Vagina (tissue), 2 donors: ENCODE measurements around the gene ATXN2. TPM values are rescaled to one million over a fixed set of nuclear protein-coding genes. Genes with fewer than 3 reads are reported as not detected.

Experiments used
- DNase-seq, 2 donors: peaks; one replicate each; pipeline ENCODE4 v3.0.0-alpha.2; 2017; ENCODE audit errors: extremely low spot score in 2 of 2
- H3K27ac ChIP-seq: fragments of 200-600 bp; sonication (generic); one replicate; pipeline ENCODE4 v1.5.1; 2019
- H3K27me3 ChIP-seq: fragments of 200-600 bp; sonication (generic); one replicate; pipeline ENCODE4 v1.5.1; 2019
- H3K36me3 ChIP-seq, 2 donors: fragments of 200-600 bp; sonication (generic); one replicate each; pipeline ENCODE4 v1.5.1; 2017 to 2019
- H3K4me1 ChIP-seq: fragments of 200-600 bp; sonication (generic); one replicate; pipeline ENCODE4 v1.5.1; 2019
- H3K4me3 ChIP-seq, 2 donors: fragments of 200-600 bp; sonication (generic); 1 replicate in 1 of 2; 2 replicates in 1 of 2; pipeline ENCODE4 v1.5.1; 2016 to 2019
- H3K9me3 ChIP-seq: fragments of 200-600 bp; sonication (generic); one replicate; pipeline ENCODE4 v1.5.1; 2019
- CTCF ChIP-seq, 3 experiments: fragments of 450-650 bp in 2 of 3; fragments of 200-600 bp in 1 of 3; sonication (generic) in 1 of 3; IDR thresholded peaks; one replicate each; pipeline ENCODE4 v1.5.1; 2017 to 2019; ENCODE audit warnings: antibody characterized with exemption in 3 of 3, mild to moderate bottlenecking in 2 of 3, moderate library complexity in 2 of 3
- POLR2A ChIP-seq, 2 donors: fragments of 450-650 bp; IDR thresholded peaks; one replicate each; pipeline ENCODE4 v1.6.1; 2017; ENCODE audit warnings: antibody characterized with exemption in 2 of 2, mild to moderate bottlenecking in 2 of 2, moderate library complexity in 2 of 2
- POLR2AphosphoS5 ChIP-seq, 2 donors: sonication (generic); formaldehyde crosslinking; IDR thresholded peaks; one replicate each; pipeline ENCODE4 v1.9.0; 2017; ENCODE audit warnings: antibody characterized with exemption in 2 of 2, mild to moderate bottlenecking in 2 of 2, low read depth in 1 of 2; ENCODE audit not compliant: insufficient read depth in 1 of 2
- intact Hi-C: fragments of 100-400 bp; cut with DNase I; formaldehyde crosslinking; loops from one replicate; pipeline ENCODE4 v1.15.1; 2023
- total RNA-seq: library from RNA; depleted of rRNA; stranded (reverse); fragments of >200 nt; gene quantifications from one replicate; pipeline ENCODE4 v1.2.3, GENCODE V29; 2016

Gene ATXN2
- total RNA-seq, 1 donor from 2014 or later: 70.2 TPM

DNA sequence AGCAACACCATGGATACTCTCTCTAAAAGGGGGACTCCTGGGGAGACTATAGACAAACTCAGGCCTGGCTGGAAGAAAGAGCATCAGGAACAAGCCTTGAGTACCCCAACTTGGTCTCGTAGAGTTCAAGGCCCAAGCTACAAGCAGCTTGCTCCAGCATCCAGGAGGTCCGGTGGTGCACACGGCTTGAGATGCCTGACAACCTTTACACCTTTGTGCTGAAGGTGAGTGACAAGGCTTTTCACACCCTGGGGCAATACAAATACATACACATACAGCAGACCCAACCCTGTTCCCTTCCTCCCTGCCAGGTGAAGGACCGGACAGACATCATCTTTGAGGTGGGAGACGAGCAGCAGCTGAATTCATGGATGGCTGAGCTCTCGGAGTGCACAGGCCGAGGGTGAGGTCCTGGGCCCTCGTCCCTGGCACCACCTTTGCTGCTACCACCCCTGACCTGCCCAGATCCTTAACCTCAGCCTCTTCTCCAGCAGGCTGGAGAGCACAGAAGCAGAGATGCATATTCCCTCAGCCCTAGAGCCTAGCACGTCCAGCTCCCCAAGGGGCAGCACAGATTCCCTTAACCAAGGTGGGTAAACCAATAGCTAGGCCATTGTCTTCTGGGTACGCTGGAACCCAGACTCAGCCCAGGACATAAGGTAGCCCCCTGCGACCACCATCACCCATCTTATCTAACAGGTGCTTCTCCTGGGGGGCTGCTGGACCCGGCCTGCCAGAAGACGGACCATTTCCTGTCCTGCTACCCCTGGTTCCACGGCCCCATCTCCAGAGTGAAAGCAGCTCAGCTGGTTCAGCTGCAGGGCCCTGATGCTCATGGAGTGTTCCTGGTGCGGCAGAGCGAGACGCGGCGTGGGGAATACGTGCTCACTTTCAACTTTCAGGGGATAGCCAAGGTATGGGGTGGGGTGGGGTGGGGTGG is 152.2 kb downstream of the ATXN2 start:
- no peaks in the 10 kb centered on the region for H3K27me3 ChIP-seq
- TF ChIP-seq POLR2A (IDR thresholded peaks at IDR 0.05): no peak
- DNase-seq: peak; percentile 74 to 84
- intact Hi-C loops: loop anchor here (5.0 kb wide), 1 partner anchor 45 kb away; no protein-coding TSS in a partner anchor
- H3K4me1 ChIP-seq: peaks cover 62% of the 10 kb centered on the region
- H3K4me3 ChIP-seq: no peak overlapping the region
- peak overlapping the region; percentile 31 for H3K27ac ChIP-seq
- H3K36me3 ChIP-seq: peaks cover 0 to 27% of the 10 kb centered on the region in 2 donors
- H3K9me3 ChIP-seq: no peaks in the 10 kb centered on the region

GRCh38 chr12:111445726-111446581 is 153.2 kb downstream of the ATXN2 start:
- no peaks in the 10 kb centered on the region for H3K27me3 ChIP-seq
- no peak overlapping the region for H3K4me3 ChIP-seq
- DNase-seq: peak; percentile 85 to 89
- peak in 1 of 2 donors; percentile 70 for TF ChIP-seq POLR2AphosphoS5 (IDR thresholded peaks at IDR 0.05; ENCODE audit: insufficient read depth in 1 of 2, low read depth in 1 of 2)
- no peak for TF ChIP-seq POLR2A (IDR thresholded peaks at IDR 0.05)
- TF ChIP-seq CTCF (IDR thresholded peaks at IDR 0.05): no peak
- intact Hi-C loops: loop anchor here (5.0 kb wide), 1 partner anchor 44 kb away; no protein-coding TSS in a partner anchor
- H3K36me3 ChIP-seq: peaks cover 0 to 27% of the 10 kb centered on the region in 2 donors
- H3K9me3 ChIP-seq: no peaks in the 10 kb centered on the region
- H3K27ac ChIP-seq: peak overlapping the region; percentile 31
- H3K4me1 ChIP-seq: peaks cover 61% of the 10 kb centered on the region

GRCh38 chr12:111444925-111445725 is 154.0 kb downstream of the ATXN2 start:
- Histone ChIP-seq H3K27ac (peak overlapping the region; percentile 31), H3K27me3 (no peaks in the 10 kb centered on the region), H3K4me1 (peaks cover 70% of the 10 kb centered on the region), H3K36me3 (peaks cover 0 to 20% of the 10 kb centered on the region in 2 donors), H3K4me3 (no peak overlapping the region), H3K9me3 (no peaks in the 10 kb centered on the region)
- peak; percentile 83 to 95 for DNase-seq
- intact Hi-C loops: loop anchor here (5.0 kb wide), 1 partner anchor 43 kb away; no protein-coding TSS in a partner anchor
- TF ChIP-seq POLR2AphosphoS5 (IDR thresholded peaks at IDR 0.05; ENCODE audit: insufficient read depth in 1 of 2, low read depth in 1 of 2): peak in 1 of 2 donors; percentile 44
- TF ChIP-seq CTCF (IDR thresholded peaks at IDR 0.05): no peak
- no peak for TF ChIP-seq POLR2A (IDR thresholded peaks at IDR 0.05)

DNA sequence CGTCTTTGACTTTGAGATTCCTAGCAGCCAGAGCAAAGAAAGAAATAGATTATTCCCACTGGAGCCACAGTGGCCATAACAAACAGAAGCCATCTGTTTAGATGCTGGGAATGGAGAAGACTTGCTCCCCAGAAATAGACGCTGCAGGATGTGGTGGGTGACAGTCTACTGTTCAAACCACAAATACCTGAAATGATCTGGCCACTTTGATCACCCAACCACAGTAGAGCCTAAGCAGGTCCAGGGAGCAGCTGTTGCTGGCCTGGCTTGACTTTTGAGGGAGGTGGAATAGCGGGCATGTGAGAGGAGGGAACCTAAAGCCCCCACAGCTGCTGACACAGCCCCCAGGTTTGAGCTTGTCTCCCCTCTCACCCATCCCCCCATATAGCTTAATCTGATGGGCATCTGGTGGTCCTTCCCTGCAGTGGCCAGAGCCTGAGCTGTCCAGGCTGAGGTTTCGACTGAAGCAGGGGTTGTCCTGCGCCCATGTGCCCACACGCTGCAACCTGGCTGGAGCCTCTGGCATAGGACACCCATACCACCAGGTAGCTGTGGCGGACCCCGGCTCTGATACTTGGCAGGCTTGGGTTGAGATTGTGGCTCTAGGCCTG is 154.7 kb downstream of the ATXN2 start:
- Histone ChIP-seq H3K36me3 (peaks cover 0 to 20% of the 10 kb centered on the region in 2 donors), H3K4me1 (peaks cover 72% of the 10 kb centered on the region)

More for the DNA sequence above, 154.7 kb downstream of the ATXN2 start:
- intact Hi-C loops: no loop called here
- peak in 1 of 2 donors; percentile 49 for DNase-seq
- TF ChIP-seq POLR2A (IDR thresholded peaks at IDR 0.05) (no peak), CTCF (IDR thresholded peaks at IDR 0.05) (no peak), POLR2AphosphoS5 (IDR thresholded peaks at IDR 0.05; ENCODE audit: insufficient read depth in 1 of 2, low read depth in 1 of 2) (no peak)
- no peaks in the 10 kb centered on the region for H3K9me3 ChIP-seq
- H3K27ac ChIP-seq: peak overlapping the region; percentile 31
- H3K4me3 ChIP-seq: no peak overlapping the region
- no peaks in the 10 kb centered on the region for H3K27me3 ChIP-seq
